NCI-H2171 (cell line): ENCODE measurements around the gene GDPD5.

Experiments used
- DNase-seq: peaks from one replicate; lab custom pipeline; 2025; lab: John Stamatoyannopoulos, UW

Gene GDPD5, protein sequence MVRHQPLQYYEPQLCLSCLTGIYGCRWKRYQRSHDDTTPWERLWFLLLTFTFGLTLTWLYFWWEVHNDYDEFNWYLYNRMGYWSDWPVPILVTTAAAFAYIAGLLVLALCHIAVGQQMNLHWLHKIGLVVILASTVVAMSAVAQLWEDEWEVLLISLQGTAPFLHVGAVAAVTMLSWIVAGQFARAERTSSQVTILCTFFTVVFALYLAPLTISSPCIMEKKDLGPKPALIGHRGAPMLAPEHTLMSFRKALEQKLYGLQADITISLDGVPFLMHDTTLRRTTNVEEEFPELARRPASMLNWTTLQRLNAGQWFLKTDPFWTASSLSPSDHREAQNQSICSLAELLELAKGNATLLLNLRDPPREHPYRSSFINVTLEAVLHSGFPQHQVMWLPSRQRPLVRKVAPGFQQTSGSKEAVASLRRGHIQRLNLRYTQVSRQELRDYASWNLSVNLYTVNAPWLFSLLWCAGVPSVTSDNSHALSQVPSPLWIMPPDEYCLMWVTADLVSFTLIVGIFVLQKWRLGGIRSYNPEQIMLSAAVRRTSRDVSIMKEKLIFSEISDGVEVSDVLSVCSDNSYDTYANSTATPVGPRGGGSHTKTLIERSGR

DNA sequence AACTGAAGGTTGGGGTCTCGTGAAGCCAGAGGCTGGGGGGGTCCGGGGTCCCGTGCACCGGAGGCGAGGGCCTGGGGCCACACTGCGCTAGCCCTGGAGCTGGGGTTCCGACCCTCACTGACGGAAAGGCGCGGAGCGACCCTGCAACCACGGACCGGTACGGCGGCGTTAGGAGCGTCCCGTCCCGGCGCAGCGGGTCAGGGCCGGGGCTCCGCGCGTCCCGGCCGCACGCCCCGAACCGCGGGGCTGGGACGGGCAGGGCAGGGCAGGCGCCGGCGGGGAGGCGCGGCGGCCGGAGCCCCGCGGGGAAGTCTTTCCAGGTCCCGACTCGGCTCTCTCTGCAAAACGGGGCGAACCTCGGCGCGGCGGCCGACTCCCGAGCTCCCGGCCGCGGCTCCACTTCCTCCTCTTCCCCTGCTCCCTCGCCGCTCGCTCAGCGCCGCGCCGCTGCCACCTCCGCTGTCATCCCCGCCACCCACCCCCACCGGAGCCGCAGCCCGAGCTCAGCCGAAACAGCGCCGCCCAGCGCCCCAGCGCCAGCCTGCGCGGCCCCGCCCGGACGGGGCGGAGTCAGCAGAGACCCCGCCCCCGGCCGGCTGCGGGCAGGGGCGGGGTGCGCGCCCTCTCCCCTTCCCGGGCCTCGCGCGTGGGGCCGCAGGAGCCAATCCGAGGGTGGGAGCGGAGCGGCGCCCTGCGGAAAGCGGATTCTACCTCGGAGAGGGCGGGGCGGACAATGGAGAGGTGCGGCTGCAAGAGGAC, at the start of gene GDPD5:
Gene GDPD5, minus strand, starts transcription at position 509 of the 759 bp plus-strand sequence. CDS start 48,206 bp downstream, outside the sequence.
- peak; percentile 84 for DNase-seq

DNA sequence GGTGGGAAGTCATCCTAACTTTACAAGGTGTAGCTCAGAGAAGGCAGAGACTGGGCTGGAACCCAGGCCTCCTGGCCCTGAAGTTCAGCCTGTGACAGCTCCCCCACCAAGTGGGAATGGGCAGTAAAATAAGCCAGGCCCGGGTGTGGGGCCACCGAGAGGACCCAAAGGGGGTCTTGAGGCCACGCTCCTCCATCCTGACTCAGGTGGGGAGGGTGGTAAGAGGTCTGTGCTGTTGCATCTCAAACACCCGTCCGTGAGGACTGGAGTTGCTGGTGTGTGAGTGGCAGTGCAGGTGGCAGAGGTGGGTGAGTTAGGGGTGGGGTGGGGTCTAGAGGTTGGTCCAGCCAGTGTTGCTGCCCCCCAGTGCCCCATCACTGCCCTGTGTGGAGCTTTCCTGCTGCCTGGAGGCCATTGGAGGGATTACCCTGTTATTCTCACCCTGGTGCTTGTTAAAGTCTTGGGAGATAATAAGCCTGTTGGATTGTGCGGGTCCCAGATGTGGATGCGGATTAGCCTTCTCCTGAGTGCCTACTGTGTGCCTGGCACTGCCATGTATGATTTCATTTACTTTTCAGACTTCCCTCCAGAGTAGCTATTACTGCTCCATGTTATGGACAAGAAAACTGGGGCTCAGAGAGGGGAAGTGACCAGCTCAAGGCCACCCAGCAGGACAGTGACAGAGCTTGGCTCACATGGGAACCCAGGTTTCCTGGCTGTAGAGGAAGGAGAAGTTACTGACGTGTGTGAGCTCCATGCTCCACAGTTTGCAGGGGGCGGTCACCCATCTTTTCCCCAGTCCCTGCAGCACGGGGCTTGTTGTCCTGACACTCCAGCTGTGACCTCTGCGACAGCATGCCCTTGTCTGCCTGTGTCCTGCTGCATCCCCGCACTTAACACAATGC, 49.2 kb upstream of the GDPD5 start:
- DNase-seq = no peak

GRCh38 chr11:75572744-75573143, 47.0 kb upstream of the GDPD5 start:
- no peak for DNase-seq

DNA sequence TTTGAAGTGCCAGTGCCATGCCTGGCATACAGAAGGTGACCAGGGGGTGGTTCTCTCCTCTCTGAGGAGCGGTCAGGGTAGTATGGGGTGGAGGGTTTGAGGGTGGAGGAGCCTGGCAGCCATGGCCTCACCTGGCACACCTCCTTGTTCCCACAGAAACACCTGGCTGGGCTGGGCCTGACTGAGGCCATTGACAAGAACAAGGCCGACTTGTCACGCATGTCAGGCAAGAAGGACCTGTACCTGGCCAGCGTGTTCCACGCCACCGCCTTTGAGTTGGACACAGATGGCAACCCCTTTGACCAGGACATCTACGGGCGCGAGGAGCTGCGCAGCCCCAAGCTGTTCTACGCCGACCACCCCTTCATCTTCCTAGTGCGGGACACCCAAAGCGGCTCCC, 45.9 kb upstream of the GDPD5 start:
- no peak for DNase-seq

DNA sequence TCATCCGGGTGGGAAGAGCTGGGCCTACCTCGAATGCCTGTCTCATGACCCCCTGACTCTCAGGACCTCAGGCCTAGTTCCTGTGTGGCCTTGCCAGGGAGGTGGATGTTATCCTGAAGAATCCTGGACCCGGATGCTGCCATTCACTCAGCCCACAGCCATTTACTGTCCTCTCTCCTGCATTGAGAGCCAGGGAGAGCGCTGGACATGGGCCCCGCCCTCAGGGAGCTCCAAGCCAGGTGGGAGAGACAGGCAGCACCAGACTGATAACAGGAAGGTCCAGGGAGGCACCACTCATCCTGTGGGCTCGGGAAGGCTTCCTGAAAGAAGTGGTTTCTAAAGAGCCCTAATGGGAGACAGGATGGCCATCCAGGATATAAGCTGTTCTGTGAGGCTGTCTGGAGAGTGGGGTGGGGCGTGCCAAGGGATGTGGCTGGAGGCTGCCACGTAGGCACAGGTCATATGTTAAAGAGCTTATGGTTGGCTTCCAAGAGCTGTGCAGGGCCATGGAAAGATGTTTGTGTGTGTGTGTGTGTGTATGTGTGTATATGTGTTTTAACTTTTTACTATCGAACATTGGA, 44.9 kb upstream of the GDPD5 start:
- DNase-seq = no peak

DNA sequence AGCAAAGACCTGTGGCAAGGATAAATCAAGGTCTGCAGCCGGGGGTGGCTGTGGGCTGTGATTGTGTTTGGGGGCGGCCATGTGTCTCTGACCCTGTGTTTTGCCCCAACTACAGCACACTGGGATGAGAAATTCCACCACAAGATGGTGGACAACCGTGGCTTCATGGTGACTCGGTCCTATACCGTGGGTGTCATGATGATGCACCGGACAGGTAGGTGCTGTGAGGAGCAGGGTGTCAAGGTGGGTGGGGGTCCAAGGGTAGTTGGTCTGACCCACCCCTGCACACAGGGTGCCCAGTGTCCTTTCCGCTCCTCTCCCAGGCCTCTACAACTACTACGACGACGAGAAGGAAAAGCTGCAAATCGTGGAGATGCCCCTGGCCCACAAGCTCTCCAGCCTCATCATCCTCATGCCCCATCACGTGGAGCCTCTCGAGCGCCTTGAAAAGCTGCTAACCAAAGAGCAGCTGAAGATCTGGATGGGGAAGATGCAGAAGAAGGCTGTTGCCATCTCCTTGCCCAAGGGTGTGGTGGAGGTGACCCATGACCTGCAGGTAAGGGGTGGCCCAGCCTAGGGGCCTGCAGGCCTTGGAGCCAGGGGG, 43.0 kb upstream of the GDPD5 start:
- DNase-seq = no peak

- no peak for DNase-seq
Measured at GRCh38 chr11:75567971-75568370, 42.2 kb upstream of the GDPD5 start.

GRCh38 chr11:75566763-75567279, 41.1 kb upstream of the GDPD5 start:
- DNase-seq = no peak

DNA sequence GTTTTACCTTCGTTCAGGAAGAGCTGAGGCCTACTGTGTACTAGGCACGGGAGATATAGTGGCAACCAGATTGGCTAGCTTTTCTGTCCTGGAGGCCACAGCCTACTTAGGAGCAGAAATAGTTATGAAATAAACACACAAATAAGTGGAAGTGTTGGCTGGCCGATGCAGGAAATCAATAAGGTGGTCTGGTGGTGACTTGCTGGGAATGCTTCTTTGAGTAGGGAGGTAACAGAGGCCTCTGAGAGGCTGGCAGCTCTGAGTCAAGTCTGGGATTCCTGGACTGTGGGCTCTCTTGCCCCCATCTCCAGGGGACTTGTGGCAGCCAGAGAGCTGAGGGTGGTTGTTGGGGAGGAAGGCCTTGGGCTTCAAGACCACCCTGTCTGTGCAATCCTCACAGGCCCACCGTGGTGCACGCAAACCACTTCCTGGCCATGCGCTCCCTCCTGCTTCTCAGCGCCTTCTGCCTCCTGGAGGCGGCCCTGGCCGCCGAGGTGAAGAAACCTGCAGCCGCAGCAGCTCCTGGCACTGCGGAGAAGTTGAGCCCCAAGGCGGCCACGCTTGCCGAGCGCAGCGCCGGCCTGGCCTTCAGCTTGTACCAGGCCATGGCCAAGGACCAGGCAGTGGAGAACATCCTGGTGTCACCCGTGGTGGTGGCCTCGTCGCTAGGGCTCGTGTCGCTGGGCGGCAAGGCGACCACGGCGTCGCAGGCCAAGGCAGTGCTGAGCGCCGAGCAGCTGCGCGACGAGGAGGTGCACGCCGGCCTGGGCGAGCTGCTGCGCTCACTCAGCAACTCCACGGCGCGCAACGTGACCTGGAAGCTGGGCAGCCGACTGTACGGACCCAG, 40.4 kb upstream of the GDPD5 start:
- no peak for DNase-seq

DNA sequence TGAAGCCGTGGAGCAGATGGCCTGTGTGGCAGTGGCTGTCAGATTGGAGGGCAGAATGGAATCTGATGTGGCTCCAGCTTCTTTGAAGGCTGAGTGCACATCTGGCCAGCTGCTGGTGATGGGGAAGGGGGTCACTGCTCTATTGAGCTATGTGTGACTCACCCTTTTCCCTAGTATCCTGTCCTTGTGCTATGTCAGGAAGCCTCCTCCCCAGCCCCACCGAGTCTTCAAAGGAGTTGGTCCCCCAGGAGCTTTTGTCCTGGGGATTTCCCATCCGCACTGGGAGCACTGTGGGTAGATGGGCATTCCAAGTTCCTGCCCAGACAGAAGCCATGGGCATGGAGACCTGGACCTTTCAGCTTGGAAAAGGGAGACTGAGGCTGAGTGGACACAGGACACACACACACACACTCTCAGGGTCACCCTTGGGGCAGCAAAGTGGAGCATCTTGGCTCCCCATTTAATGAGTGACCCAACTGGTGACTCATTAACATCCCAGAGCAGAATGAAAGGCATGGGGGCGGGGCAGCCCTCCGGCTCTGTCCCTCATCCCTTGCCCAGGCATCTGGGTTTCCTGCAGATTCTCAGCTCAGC, 39.6 kb upstream of the GDPD5 start:
- no peak for DNase-seq

- DNase-seq = no peak
Measured at GRCh38 chr11:75563978-75564552, 38.3 kb upstream of the GDPD5 start.

DNA sequence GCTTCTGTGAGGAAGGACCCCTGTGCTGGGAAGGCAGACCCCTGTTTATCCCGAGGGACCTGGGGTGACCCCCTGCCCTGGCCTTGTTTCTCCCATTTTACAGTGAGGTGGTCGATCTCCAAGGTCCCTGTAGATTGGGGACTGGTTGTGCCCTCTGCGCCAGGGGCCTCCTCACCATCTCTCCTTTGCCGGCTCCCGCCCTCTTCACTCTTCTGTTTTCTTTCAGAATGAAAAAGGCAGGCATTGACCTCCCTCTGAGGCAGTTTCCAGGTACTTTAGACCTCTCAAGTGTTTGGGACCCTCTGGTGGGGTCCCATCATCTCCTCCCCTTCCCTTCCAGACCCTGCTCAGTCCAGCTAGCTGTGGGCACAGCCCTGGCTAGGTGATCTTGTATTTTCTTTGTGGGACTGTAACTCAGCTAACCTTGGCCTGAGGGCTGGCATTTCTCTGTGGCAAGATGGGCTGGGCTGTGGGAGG, 37.8 kb upstream of the GDPD5 start:
- DNase-seq = no peak

DNA sequence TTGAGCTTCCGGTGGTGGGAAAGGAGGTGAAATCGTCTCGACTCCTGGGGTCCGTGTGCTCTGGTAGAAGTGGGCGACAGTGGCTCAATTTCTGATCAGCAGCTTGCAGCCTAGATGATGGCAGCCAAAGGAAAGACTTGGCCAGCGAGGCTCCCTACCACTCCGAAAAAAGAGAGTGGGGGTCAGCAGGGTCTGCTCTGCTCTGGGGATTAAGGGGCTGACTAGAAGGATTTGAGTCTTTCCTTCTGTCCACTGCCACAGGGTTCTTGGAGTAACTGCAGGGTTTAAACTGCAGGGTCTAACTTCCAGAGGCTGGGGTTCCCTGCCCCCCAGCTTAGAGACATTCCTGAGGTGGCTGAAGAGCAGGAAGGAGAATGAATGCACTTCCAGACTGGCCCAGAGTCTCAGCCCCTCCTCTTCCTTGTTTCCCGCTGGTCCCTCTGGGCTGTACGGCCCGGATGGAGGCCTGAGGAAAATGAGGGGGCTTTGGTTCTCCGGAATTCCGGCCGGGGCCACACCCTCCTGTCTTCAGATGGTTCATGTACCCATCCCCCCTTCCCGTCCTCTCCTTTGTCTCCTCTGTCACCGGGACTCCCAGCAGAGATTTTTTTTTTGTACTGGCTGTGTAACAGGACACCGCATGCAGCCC, 37.2 kb upstream of the GDPD5 start:
- DNase-seq = no peak

- DNase-seq = peak; percentile 47
Measured at GRCh38 chr11:75562048-75562835, 36.5 kb upstream of the GDPD5 start, which contains the start of gene SERPINH1. SERPINH1 (plus strand) TSS chr11:75562253; CDS start chr11:75566350, 4,097 bp downstream.

DNA sequence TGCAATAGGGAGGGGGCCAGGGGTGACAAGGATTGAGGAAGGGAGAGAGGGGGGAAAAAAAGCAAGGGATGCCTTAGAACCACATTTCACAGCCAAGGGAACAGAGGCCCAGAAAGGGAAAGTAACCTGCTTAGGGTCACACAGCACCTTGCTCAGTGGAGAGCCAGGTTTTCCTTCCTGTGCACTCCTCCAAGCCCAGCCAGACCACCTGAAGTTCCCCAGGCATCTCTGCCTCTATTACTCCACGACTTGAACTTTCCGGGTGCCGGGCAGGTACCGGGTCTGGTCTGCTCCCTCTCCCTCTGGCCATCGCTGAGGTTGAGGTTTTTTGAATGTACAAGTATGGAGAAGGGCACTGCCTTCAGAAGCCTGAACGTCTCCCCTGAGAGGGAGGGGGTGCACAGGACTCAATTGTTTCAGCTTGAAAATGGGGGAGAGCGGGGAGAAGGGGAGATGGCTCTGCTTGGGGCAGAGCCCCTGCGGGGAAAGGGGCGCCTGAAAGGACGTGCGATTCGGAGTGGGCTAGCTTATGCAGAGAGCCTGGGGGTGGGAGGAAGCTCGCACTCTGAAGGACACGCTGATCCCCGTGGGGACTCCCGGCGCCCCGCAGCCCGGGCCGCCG, 35.8 kb upstream of the GDPD5 start:
- no peak for DNase-seq

DNA sequence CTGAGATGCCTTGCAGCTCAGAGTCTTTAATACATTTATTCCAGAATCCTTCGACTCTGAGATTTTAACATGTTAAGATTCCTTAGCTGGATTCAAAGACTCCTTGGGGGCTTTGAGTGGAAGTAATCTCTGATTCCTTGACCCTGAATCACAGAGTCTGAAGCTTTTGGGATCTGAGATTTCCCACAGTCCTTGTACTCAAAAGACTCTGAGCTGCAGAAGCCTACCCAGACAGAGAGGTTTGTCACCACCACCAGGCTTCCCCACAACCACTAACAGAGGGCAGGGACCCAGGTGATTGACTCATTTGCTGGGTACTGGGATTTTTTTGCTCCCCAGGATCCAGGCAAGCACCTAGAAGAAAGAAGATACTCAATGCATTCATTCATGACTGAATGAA, 34.9 kb upstream of the GDPD5 start:
- no peak for DNase-seq
